Astrocyte (in vitro differentiated cells and primary cell): ENCODE data around the gene OR4F15.

Source experiments
- EZH2 ChIP-seq: IDR thresholded peaks from 2 replicates; pipeline ENCODE4 v1.6.1; 2012; ENCODE audit warnings: mild to moderate bottlenecking, low read length, inconsistent platforms; ENCODE audit not compliant: insufficient read depth
- TF ChIP-seq, protein P1 (sequence below): IDR thresholded peaks from 2 replicates; pipeline ENCODE4 v1.5.1; 2011; ENCODE audit warnings: low read depth, mild to moderate bottlenecking, inconsistent platforms, low read length, moderate library complexity; ENCODE audit not compliant: insufficient read depth

DNA sequence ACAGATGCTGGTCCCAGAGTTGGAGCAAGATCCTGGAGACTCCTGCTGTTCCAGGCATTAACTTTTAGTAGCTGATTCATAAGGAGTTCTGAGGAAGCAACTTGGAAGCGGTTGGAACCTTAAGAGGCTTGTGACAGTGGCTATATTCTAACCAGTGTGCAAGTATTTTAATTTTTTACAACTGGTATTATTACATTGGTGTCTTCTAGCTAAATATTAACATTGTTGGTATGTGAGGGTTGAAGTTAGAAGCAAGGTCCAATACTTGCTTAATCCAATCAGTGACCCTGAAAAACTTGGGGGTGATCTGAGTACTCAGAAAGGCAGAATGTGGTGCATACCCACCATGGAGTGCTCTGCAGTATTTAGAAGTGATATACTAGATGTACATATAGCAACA lies 1.5 kb upstream of the OR4F15 start:
- TF ChIP-seq, protein P1, sequence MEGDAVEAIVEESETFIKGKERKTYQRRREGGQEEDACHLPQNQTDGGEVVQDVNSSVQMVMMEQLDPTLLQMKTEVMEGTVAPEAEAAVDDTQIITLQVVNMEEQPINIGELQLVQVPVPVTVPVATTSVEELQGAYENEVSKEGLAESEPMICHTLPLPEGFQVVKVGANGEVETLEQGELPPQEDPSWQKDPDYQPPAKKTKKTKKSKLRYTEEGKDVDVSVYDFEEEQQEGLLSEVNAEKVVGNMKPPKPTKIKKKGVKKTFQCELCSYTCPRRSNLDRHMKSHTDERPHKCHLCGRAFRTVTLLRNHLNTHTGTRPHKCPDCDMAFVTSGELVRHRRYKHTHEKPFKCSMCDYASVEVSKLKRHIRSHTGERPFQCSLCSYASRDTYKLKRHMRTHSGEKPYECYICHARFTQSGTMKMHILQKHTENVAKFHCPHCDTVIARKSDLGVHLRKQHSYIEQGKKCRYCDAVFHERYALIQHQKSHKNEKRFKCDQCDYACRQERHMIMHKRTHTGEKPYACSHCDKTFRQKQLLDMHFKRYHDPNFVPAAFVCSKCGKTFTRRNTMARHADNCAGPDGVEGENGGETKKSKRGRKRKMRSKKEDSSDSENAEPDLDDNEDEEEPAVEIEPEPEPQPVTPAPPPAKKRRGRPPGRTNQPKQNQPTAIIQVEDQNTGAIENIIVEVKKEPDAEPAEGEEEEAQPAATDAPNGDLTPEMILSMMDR: no peak
- TF ChIP-seq EZH2: no peak
